ENCODE data around the gene MAMSTR. TPM values are rescaled to one million over a fixed set of nuclear protein-coding genes. Genes with fewer than 3 reads are reported as not detected.

Gene MAMSTR
- total RNA-seq, 4 donors from 2014 or later, result 3.4 to 10.8 (median 5.4) TPM

- Histone ChIP-seq H3K4me3 (no peak overlapping the region), H3K27me3 (no peaks in the 10 kb centered on the region), H3K4me1 (peaks cover 4 to 11% of the 10 kb centered on the region in 2 donors), H3K36me3 (no peaks in the 10 kb centered on the region), H3K27ac (no peak overlapping the region), H3K9me3 (no peaks in the 10 kb centered on the region)
- intact Hi-C loops (cut with DNase I; ENCODE audit: low total_unique reads) (loop anchor here (10.0 kb wide), 1 partner anchor 174 kb away; no protein-coding TSS in a partner anchor), in situ Hi-C loops (cut with MboI; ENCODE audit: low sequenced_read_pairs in 4 of 4) (loop anchor here in 1 of 4 donors (10.0 kb wide), 1 partner anchor 174 kb away; no protein-coding TSS in a partner anchor)
- DNase-seq (no peak), ATAC-seq (no peak)
- TF ChIP-seq CTCF (IDR thresholded peaks at IDR 0.05 in 4 of 5, conservative IDR thresholded peaks at IDR 0.05 in 1 of 5) (no peak), POLR2A (IDR thresholded peaks at IDR 0.05) (no peak)
Observed at GRCh38 chr19:48670699-48671445, 48.7 kb downstream of the MAMSTR start.

DNA sequence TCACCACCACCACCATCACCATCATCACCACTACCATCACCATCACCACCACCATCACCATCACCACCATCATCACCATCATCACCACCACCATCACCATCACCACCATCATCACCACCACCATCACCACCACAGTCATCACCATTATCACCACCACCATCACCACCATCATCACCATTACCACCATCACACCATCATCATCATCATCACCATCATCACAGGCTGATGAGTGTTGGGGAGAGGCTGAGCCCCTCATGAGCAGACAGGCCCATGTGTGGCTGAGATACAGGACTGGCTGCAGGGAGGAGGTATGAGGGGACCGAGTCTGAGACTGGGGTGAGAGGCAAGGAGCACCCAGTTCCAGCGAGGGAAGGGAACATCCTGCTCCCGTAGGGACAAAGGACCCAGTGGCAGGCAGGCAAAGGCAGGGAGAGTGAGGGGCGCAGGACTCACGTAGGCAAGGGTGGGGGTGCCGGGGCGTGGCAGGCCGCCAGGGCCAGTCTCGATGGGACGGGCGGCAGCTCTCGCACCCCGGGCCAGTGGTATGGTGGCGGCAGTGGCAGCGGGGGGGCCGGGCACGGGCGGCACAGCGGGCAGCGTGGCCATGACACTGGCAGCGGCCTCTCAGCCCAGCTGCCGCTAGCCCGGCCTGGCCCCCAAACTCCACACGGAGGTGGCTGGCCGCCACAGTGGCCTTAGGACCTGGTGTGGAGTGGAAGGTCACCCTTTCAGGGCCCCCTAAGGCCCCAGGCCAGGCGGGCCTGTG is 49.4 kb downstream of the MAMSTR start:
- DNase-seq (no peak), ATAC-seq (no peak)
- H3K9me3 ChIP-seq, result no peaks in the 10 kb centered on the region
- in situ Hi-C loops (cut with MboI; ENCODE audit: low sequenced_read_pairs in 4 of 4), result loop anchor here in 1 of 4 donors (10.0 kb wide), 1 partner anchor 175 kb away; no protein-coding TSS in a partner anchor
- H3K36me3 ChIP-seq, result no peaks in the 10 kb centered on the region
- H3K4me3 ChIP-seq, result no peak overlapping the region
- TF ChIP-seq POLR2A (IDR thresholded peaks at IDR 0.05), result no peak
- TF ChIP-seq CTCF (IDR thresholded peaks at IDR 0.05 in 4 of 5, conservative IDR thresholded peaks at IDR 0.05 in 1 of 5), result no peak
- H3K27me3 ChIP-seq, result no peaks in the 10 kb centered on the region
- intact Hi-C loops (cut with DNase I; ENCODE audit: low total_unique reads), result loop anchor here (10.0 kb wide), 1 partner anchor 175 kb away; no protein-coding TSS in a partner anchor
- no peak overlapping the region for H3K27ac ChIP-seq
- H3K4me1 ChIP-seq, result peaks cover 2 to 3% of the 10 kb centered on the region in 2 donors

DNA sequence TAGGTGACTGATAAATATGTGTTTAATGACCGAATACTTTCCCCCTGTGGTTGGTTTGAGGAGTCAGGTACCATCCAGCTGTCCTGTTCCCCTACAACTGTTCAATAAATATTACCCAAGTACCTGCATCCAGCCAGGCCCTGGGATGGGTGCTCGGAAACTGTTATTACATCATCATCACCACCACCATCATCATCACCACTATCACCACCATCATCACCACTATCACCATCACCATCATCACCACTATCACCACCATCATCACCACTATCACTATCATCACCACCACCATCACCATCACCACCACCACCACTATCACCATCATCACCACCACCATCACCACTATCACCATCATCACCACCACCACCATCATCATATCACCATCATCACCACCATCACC is 50.8 kb downstream of the MAMSTR start:
- no peak for DNase-seq
- Histone ChIP-seq H3K4me3 (no peak overlapping the region), H3K9me3 (no peaks in the 10 kb centered on the region), H3K27ac (no peak overlapping the region), H3K4me1 (no peaks in the 10 kb centered on the region), H3K27me3 (no peaks in the 10 kb centered on the region), H3K36me3 (no peaks in the 10 kb centered on the region)
- in situ Hi-C loops (cut with MboI; ENCODE audit: low sequenced_read_pairs in 4 of 4), result no loop called here
- TF ChIP-seq CTCF (IDR thresholded peaks at IDR 0.05 in 4 of 5, conservative IDR thresholded peaks at IDR 0.05 in 1 of 5) (no peak), POLR2A (IDR thresholded peaks at IDR 0.05) (no peak)
- intact Hi-C loops (cut with DNase I; ENCODE audit: low total_unique reads), result no loop called here
- ATAC-seq, result no peak

DNA sequence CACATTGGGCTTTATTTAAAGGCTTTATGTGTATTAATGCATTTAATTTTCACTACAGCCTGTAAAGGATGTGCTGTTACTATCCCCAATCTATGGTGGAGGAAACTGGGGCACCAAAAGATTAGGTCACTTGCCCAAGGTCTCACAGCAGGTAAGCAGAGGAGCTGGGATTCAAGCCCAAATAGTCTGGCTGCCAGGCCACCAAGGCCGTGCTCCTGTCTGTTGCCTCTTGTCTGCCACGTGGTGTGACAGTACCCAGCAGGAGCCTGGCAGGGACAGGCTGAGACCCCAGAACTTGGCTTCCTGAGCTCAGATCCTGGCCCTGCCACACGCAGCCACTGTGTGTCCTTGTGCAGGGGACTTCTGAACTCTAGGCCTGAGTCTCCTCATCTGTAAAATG is 51.2 kb downstream of the MAMSTR start:
- no peak overlapping the region for H3K27ac ChIP-seq
- H3K4me3 ChIP-seq, result no peak overlapping the region
- intact Hi-C loops (cut with DNase I; ENCODE audit: low total_unique reads) (no loop called here), in situ Hi-C loops (cut with MboI; ENCODE audit: low sequenced_read_pairs in 4 of 4) (no loop called here)
- no peaks in the 10 kb centered on the region for H3K9me3 ChIP-seq
- H3K4me1 ChIP-seq, result no peaks in the 10 kb centered on the region
- TF ChIP-seq POLR2A (IDR thresholded peaks at IDR 0.05) (no peak), CTCF (IDR thresholded peaks at IDR 0.05 in 4 of 5, conservative IDR thresholded peaks at IDR 0.05 in 1 of 5) (no peak)
- H3K27me3 ChIP-seq, result no peaks in the 10 kb centered on the region
- no peaks in the 10 kb centered on the region for H3K36me3 ChIP-seq
- DNase-seq (no peak), ATAC-seq (no peak)

Data from gastrocnemius medialis (tissue), 4 donors.